Femur (tissue), 1 donor: ENCODE data around the gene TICAM2.
A peak's percentile ranks its signal among the peaks of the same experiment; 100 is the strongest.

Experiments used
- DNase-seq: peaks from one replicate; pipeline ENCODE4 v3.0.0-alpha.2; 2017

Gene TICAM2

DNA sequence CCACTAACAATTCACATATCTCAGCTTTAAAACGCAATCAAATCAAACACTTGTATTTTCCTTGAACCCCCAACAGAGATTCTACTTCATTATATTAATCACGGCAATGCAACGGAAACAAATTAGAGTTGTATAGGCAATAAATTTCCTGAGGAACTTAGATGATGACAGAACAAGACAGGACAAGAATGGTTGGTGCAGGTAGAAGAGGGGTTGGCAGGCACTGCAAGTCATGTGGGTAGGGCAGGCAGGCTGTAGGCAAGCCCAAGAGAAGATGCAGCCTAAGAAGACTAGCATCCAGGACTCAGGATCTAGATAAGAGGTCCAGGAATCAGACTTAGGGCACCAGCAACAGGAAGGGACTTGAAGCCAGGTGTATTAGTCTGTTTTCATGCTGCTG is 41.1 kb downstream of the TICAM2 start:
- DNase-seq: no peak

DNA sequence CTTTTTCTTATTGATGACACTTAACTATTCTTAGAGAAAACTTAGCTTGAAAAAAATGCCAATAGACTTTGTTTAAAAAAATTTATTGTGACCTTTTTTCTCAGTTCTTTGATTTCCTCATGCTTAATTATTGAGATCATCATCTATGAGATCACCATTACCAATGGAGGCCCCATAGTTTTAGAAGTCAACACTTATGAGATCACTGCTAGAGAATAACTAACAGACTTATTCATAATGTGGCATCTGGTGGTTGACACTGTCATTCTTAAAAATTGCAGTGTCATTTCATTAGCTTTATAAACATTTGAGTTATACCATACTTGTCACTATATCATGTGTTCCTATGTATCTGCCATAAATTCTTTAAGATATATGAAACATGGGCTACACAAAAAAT is 42.8 kb downstream of the TICAM2 start:
- DNase-seq: no peak

DNA sequence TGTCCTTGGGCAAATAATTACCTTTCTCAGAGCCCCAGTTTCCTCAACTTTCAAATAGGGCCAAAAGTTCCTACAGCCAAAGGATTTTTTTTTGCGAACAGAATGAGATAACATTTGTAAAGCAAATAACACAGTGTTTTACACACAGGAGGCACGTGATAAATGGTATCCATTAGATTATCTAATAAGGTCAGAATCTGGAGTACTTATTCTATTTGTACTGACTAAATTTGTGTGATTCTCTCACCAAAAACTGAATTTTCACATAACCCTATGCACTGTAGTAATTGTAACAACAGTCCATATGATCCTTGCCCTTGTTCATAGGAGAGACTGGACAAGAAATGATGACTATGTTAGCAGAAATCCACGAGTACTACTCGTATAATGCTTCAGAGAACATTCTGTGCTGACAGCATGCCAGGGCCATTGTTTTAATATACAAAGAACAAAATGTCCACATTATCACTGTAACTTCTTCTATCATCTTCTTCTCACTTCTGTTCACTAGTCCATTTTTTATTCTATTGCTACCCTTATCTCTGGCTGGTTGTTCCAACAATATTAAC is 43.8 kb downstream of the TICAM2 start:
- DNase-seq: no peak

DNA sequence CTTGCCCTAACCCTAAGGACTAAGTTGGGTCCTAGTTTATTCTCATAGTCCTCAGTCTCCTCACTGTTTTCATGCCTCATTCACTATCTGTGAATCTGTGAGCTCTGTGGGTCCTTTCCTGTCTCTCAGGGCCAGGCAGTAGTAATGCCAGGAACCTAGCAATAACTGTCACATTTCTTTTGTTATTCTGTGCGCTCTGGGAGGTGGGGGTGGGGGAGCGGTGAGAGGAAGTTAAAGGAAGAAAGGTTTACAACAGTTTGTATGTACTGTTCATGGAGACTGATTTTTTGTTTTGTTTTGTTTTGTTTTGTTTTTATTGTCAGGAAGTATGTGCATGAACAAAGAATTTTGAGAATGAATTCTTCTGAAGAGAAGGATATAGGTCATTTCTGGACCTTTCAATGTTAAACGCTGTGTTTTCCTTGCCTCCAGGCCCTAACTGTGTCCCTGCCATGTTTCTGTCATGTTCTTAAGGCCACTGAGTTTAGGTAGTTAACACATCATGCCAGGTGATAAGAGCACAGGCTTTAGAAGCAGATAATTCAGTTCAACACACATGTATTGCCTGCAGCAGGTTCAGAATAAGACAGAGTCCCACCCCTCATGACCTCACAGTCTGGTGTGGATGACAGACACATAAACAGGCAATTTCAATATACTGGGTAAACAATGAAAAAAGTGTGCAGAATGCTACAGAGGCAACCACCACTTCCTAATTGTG is 44.5 kb downstream of the TICAM2 start:
- no peak for DNase-seq

DNA sequence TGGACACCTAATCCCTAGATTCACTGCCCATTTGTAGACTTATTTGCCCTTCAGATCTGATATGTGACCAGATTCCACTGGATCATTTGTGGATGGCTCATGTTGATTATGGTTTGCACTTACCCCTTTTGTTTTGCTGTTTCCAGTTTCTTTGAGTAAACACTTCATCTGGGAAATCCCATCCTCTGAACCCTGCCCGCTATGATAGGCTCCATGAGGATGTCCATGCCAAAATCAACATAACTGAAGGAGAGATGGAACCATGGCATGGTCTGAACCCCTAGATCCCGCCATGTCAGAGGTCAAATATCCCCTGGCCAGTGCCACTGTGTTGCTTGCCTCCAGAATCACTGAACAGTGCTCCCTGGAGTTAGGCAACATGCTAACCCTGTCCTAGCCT is 46.0 kb downstream of the TICAM2 start:
- no peak for DNase-seq

DNA sequence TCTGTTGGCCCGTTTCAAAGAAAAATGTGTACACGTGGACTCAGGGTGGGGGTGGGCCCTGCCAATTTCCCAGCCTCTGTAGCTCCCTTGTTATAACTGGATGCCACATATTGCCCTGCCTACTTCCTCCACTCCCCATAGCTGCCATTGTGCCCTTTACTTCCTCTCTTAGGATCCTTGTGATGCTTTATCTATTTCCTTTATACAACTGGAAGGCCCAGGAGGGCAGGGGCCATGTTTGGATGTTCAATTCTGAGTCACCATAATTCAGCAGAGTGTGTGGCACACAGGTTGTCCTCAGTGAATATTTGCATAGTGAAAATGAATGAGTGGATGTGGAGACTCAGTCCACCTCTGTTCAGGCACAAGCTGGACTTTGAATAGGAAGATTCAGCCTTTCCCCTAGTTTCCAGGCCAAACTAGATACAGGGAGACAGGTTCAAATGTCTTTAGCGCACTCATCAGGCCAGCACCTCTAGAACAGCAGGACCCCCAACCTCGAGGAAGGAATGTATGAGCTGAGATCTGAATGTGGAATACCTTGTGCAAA is 47.1 kb downstream of the TICAM2 start:
- DNase-seq: no peak

DNA sequence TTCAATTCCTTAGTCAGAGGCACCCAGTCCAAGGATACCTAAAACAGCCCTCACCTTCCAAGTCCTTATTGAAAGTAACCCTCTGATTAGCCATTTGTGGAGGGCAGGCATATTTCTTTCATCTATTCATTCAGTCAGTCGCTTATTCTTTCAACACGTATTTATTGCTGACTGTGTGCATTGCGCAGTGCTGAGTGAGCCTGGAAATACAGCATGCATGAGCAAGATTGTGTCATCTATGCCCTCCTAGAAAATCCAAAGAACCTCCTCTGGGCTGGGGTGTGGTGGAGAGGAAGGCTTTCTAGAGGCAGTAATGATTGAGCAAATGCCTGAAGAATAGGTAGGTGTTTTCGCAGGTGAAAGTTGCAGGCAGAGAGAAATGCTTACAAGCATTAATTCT is 49.2 kb downstream of the TICAM2 start:
- no peak for DNase-seq

DNA sequence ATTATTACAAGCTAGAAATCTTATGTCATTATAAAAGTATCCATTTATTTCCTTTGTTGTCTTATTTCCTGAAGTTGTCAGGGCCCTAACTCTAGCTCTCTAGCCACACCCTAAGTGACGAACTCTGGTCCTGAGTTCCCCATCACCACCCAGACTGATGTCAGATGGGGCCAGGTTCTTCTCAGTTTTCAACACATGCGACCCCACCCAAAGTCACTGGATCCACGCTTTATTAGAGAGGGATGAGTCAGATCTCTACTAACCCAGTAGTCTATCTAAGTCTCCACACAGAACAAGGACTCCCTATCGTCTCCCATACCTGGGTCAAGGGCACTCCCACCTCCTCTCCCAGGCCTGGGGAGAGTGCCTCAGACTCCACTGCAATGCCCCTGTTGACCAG is 50.9 kb downstream of the TICAM2 start:
- DNase-seq: no peak

DNA sequence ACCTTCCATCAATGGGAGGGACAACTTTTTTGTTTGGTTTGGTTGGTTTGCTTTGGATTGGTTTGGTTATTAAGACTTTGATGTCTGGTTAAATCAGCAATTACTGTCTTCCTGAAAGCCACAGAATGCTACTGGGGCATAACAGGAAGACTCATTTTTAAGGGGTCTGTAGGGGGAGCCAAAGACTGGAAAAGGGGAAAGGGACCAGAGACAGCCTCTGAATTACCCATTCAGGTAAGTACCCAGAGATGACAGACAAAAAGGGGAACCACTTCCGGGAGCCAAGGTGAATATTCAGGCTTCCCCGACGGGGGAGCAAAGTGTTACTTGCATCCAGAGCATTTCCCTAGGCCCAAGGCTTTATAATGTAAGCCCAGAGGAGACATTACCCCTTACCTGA is 53.1 kb downstream of the TICAM2 start:
- no peak for DNase-seq

DNA sequence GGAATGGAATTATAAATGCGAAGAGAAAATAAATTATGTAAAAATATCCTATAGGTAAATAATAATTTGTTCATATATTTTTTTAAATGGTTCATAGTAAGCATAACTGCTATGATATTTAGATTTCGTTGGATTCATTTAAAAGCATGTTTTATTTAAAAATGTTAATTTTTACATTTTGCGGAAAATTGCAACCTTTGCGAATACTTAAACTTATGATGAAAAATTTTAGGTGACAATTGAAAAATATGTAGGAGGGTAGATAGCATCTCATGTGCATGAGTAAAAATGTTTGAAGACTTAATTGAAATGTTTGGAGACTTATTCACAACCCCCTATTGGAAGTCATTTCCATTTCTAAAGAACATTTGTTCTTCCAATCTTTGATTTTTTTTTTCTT is 53.6 kb downstream of the TICAM2 start:
- no peak for DNase-seq

DNA sequence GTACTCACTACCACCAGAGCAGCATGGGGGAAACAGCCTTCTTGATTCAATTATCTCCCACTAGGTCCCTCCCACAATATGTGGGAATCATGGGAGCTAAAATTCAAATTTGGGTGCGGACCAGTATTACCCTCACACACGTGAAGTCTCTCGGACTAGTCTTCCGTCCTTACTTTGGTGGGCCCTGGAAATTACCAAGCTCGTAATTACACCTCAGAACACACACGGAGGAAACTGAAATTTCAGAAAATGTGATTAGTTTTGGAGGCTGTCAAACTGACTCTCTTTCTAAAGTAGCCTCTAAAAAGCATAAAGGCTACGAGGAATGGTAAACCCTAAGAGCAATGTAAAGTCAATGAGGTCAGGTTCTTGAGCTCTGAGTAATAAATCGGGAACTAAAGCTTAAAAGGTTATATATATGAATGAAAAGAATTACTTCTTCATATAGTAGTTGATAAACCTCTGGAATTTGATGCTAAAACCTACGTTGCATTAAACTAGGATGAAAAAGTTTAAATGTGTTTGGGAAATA is 56.9 kb downstream of the TICAM2 start:
- no peak for DNase-seq

DNA sequence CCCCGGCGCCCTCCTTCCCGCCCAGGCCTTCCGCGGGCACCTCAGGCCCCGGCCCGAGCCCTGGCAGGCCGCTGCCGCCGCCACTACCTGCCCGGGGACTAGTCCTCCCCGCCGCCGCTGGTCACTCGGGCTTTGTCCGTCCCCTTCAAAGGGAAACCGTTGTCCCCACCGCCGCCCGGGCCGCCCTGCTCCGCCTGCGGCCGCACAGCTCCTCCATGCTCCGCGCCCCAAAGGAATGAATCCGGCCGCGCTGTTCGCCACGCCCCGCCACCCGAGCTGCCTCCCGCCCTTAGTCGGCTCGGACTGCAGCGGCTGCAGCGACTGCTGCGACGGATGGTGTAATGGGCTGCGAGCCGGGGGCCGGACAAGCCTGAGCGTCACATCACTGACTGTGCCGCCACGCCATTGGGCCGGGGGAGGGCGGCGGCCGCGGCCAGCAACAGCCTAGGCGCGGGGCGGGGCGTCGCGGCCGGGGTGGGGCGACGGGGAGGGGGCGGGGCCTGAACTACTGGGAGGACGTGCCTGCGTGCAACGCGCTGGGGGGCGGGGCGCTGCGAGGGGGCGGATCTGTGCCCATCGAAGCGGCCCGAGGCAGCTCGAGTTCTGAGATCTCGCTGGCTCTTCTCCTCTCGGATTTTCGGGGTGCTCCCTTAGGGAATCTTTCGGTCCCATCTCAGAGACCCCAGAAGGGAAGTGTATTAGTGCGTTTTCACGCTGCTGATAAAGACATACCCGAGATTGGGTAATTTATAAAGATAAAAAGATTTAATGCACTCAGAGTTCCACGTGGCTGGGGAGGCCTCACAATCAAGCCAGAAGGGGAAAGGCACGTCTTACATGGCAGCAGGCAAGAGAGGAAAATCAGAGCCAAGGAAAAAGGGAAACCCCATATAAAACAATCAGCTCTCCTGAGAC is 57.6 kb downstream of the TICAM2 start, which contains the start of gene FEM1C:
Gene FEM1C, minus strand, starts transcription at position 340 of the 915 bp plus-strand sequence. CDS start 1,282 bp downstream, outside the sequence.
- peak; percentile 99 for DNase-seq

DNA sequence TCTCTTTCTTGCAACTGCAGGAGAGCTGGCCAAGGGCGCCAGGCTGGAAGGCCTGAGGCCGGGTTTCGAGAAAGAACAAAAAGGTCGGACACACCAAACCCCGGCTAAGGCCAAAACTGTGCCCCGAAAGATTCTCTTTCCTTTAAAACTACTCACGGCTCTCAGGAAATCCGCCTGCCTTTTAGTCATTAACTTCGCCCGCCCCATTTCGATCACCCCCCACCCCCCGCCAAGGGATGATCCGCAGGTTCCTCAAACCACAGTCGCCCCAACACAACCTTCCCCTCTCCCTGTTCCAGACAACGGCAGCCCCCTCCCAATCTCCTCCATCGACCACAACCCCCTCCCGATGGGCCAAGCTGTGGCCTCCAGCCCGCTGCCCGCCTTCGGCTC is 58.2 kb downstream of the TICAM2 start:
- peak; percentile 73 for DNase-seq

DNA sequence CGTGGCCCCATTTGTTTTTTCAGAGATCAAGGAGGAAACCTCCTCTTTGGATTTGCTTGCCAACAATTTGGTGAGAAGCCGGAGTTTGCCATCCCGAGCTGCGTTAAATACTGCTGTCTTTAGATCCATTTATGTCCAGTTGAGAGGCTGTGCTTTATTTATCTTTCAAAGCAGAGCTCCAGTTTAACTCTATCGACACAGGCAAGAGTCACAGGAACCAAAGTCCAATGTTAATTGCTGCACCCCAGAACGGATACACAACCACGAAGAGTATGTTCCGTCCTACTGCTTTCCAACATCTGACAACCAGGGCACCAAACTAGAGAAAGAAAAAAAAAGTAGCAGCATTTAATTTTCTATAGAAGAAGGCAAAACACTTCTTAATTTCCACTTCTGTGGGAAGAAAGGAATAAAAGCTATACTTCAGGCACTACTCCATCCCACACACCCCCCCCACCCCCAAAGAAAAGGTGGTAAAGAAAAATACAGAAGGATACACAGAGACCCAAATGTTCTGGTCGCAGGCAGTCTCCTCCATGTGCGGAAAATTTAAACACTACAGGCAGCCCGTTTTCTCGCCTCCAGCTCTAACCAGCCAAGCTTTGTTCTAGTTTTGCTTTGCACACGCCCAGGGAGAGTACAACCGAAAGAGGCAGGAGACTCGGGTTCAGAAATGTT is 58.8 kb downstream of the TICAM2 start:
- no peak for DNase-seq

DNA sequence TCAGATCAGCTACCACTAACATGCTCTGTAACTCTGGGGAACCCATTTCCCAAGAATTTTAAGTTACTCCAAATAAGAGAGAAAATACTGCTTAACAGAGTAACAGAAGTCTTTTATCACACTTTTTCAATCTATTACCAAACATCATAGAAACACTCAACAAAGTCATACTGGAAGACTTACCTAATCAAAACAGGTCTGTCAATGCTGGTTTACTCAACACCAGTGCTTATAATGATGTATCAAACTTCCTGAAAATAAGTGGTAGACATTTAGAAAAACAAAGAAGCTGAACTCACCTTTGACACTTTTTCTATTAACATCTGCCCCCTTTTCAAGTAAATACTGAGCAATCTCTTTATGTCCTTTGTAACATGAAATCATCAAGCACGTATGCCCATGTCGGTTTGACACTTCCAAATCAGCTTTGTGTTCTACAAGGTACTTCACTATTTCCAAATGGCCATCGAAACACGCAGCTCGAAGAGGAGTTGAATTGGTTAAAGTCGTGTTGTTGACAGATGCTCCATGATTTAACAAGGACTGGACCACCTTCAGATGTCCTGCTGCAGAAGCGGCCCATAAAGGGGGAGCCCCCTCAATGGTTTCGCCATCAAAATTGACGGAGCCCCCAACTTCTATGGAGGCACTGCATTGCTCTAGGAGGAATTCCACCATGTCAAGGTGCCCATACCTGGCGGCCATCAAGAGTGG is 59.5 kb downstream of the TICAM2 start:
- DNase-seq: no peak

DNA sequence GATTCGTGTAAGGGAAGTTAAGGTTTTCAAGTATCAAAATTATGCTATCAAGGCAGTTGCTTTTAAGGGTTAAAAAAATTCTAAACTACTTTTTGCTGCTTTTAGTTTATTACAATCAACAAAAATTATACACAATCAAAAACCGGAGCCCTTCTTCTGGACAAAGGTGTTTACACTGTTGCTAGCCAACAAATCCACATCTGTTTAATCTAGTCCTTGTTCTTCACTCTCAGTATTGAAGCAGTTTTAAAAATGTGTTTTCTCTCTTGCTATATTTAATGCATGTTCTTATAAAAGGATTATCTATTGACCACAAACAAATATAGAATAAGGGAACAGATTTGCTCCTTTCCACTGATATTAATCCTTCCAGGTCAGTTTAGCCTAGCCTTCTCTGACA is 60.2 kb downstream of the TICAM2 start:
- no peak for DNase-seq

DNA sequence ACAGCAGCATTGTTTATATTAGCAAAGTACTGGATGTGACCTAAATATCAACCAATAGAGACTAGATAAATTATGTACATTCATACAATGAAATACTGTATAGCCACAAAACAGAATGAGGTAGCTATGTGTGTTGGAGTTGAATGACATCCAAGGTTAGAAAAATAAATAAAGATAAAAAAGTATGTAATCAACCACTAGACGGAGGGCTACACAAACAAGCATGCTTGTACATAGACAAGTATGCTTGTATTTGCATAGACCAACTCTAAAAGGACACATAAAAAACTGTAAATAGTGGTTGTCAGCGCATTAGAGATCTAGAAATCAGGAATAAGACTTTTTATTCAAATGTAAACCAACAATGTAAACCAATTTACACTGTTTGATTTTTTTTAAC is 60.7 kb downstream of the TICAM2 start:
- DNase-seq: no peak

DNA sequence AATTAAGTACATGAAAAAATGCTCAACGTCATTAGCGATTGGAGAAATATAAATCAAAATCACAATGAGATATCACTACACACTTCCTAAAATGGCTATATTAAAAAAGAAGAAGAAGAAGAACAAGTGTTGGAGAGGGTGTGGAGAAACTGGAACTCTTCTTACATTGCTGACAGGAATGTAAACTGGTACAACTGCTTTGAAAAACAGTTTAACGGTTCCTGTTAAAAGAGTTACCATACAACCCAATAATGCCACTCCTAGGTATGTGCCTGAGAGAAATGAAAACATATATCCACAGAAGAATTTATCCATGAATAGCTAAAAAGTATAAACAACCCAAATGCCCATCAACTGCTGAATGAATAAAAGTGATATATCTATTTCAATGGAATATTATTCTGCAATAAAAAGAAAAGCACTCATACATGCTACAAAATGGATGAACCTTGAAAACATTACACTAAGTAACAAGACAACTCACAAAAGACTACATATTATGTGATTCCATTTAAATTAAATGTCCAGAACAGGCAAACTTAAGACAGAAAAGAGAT is 66.7 kb downstream of the TICAM2 start:
- DNase-seq: no peak

DNA sequence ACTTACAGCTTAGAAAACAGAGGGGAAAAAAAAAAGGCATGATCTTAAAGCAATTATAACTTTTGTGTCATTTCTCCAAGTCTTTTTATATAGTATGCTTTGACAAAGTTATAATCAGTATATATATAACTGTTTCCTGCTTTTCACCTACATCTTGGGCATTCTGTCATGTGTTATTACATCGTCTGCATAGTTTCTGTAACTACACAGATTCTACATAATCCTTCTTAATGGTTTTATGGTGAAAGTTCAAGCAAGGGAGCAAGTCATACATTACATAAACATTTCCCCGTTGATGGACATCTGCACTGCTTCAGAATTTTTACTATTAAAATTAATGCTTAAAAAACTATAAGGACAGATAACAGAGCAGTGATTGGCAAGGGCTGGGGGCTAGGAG is 69.8 kb downstream of the TICAM2 start:
- no peak for DNase-seq

DNA sequence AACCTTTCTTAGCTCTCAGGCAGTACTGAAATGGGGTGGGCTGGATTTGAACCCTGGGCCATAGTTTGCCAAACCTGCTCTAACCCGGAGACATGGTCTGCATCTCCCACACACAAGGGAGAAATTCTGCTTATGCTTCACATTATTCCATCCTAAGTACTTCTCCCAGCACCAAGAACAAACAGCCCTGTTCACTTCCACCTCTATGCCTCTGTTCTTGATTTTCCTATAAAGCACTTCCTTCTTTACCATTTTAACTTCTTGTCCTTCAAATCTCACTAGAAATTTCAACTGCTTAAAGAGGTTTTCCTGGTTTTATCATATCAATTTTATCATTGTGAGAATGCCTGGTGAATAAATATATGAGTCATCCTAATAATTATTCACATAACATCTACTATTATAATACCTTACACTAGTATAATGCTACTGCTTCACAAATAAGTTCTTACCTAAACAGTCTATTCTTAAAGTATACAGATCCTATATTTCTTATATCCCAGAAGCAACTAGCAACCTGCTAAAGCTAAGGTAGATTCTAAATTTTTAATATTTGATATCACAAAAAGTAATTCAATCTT is 70.4 kb downstream of the TICAM2 start:
- DNase-seq: no peak

DNA sequence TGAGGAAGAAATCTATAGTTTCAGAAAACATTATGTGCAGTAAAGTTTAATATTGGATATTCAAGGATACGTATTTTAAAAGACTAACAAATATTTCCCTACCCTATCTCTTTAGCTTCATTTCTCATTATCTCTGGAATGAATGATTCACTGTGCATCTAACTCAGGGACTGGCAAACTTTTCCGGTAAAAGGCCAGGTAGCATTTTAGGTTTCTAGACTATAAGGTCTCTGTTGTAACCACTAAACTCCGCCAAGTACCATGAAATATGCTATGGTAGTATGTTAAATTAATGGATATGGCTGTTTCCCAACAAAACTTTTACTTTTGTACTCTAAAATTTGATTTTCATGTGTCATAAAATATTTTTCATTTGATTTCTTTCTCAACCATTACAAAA is 70.9 kb downstream of the TICAM2 start:
- no peak for DNase-seq
